H9 (cell line): ENCODE results near the gene PTF1A. TPM values are rescaled to one million over a fixed set of nuclear protein-coding genes. Genes with fewer than 3 reads are reported as not detected.

ENCODE experiments used
- DNase-seq: peaks from one replicate; pipeline ENCODE4 v3.0.0-alpha.2; 2017
- H2AFZ ChIP-seq: one replicate; pipeline ENCODE4 v1.6.1; 2013; ENCODE audit warnings: mild to moderate bottlenecking, low read length, control low read depth, moderate library complexity
- H2AK5ac ChIP-seq: 2 replicates; pipeline ENCODE4 v1.6.1; 2013; ENCODE audit warnings: low read length, control low read depth, mixed read lengths; ENCODE audit not compliant: insufficient read length
- H2BK120ac ChIP-seq: one replicate; pipeline ENCODE4 v1.6.1; 2013; ENCODE audit warnings: low read depth, mild to moderate bottlenecking, low read length, control low read depth, inconsistent platforms; ENCODE audit not compliant: poor library complexity, severe bottlenecking
- H2BK12ac ChIP-seq: 2 replicates; pipeline ENCODE4 v1.6.1; 2013; ENCODE audit warnings: low read length, control low read depth, mixed read lengths, low read depth; ENCODE audit not compliant: insufficient read length
- H2BK15ac ChIP-seq: 2 replicates; pipeline ENCODE4 v1.6.1; 2013; ENCODE audit warnings: low read depth, low read length, control low read depth
- H2BK20ac ChIP-seq: one replicate; pipeline ENCODE4 v1.6.1; 2013; ENCODE audit warnings: low read depth, mild to moderate bottlenecking, low read length, control low read depth, inconsistent platforms; ENCODE audit not compliant: poor library complexity, severe bottlenecking
- H2BK5ac ChIP-seq: 2 replicates; pipeline ENCODE4 v1.6.1; 2013; ENCODE audit warnings: low read length, control low read depth, mixed read lengths; ENCODE audit not compliant: insufficient read length
- H3K14ac ChIP-seq: 2 replicates; pipeline ENCODE4 v1.6.1; 2013; ENCODE audit warnings: low read length, control low read depth; ENCODE audit not compliant: insufficient read depth
- H3K18ac ChIP-seq: 2 replicates; pipeline ENCODE4 v1.6.1; 2013; ENCODE audit warnings: low read depth, mild to moderate bottlenecking, mixed read lengths, low read length, control low read depth; ENCODE audit not compliant: insufficient read length
- H3K23ac ChIP-seq: 2 replicates; pipeline ENCODE4 v1.6.1; 2013; ENCODE audit warnings: low read length, control low read depth, mixed read lengths, low read depth; ENCODE audit not compliant: insufficient read length
- H3K23me2 ChIP-seq: 2 replicates; pipeline ENCODE4 v1.6.1; 2013; ENCODE audit warnings: low read depth, mild to moderate bottlenecking, mixed read lengths, low read length, control low read depth; ENCODE audit not compliant: insufficient read length, poor library complexity, severe bottlenecking
- H3K27ac ChIP-seq: 2 replicates; pipeline ENCODE4 v1.5.1; 2013; ENCODE audit warnings: low read length, control low read depth, mixed read lengths, low read depth; ENCODE audit not compliant: insufficient read length
- H3K27me3 ChIP-seq: 2 replicates; pipeline ENCODE4 v1.6.1; 2013; ENCODE audit warnings: low read length, control low read depth, inconsistent platforms; ENCODE audit not compliant: insufficient read depth
- H3K4ac ChIP-seq: 2 replicates; pipeline ENCODE4 v1.6.1; 2013; ENCODE audit warnings: low read depth, mild to moderate bottlenecking, control low read depth, inconsistent platforms, low read length, moderate library complexity
- H3K4me1 ChIP-seq: 2 replicates; pipeline ENCODE4 v1.6.1; 2013; ENCODE audit warnings: low read length, control low read depth, inconsistent platforms; ENCODE audit not compliant: insufficient read depth
- H3K4me2 ChIP-seq: 2 replicates; pipeline ENCODE4 v1.6.1; 2013; ENCODE audit warnings: low read length, control low read depth, mixed read lengths; ENCODE audit not compliant: insufficient read length, insufficient read depth
- H3K56ac ChIP-seq: 2 replicates; pipeline ENCODE4 v1.6.1; 2013; ENCODE audit warnings: low read depth, mild to moderate bottlenecking, mixed read lengths, low read length, control low read depth; ENCODE audit not compliant: insufficient read length
- H3K79me1 ChIP-seq: 2 replicates; pipeline ENCODE4 v1.6.1; 2013; ENCODE audit warnings: low read depth, mild to moderate bottlenecking, moderate library complexity, low read length, control low read depth, inconsistent platforms; ENCODE audit not compliant: insufficient read depth, poor library complexity, severe bottlenecking
- H3K79me2 ChIP-seq: 2 replicates; pipeline ENCODE4 v1.6.1; 2013; ENCODE audit warnings: low read length, control low read depth, inconsistent platforms; ENCODE audit not compliant: insufficient read depth
- H3K9ac ChIP-seq: 2 replicates; pipeline ENCODE4 v1.6.1; 2013; ENCODE audit warnings: low read length, control low read depth, mixed read lengths; ENCODE audit not compliant: insufficient read length; ENCODE audit errors: extremely low read depth
- H3K9me3 ChIP-seq: one replicate; pipeline ENCODE4 v1.6.1; 2013; ENCODE audit warnings: low read depth, low read length, inconsistent platforms; ENCODE audit not compliant: control insufficient read depth
- H3T11ph ChIP-seq: one replicate; pipeline ENCODE4 v1.6.1; 2013; ENCODE audit warnings: mild to moderate bottlenecking, low read length, control low read depth, inconsistent platforms
- H4K20me1 ChIP-seq: one replicate; pipeline ENCODE4 v1.6.1; 2013; ENCODE audit not compliant: control insufficient read depth, insufficient read length, insufficient read depth
- H4K5ac ChIP-seq: 2 replicates; pipeline ENCODE4 v1.6.1; 2013; ENCODE audit warnings: low read depth, mild to moderate bottlenecking, mixed read lengths, low read length, control low read depth; ENCODE audit not compliant: insufficient read length
- H4K8ac ChIP-seq: replicated peaks from 2 replicates; pipeline ENCODE4 v1.6.1; 2013; ENCODE audit warnings: low read length, control low read depth, mixed read lengths, low read depth; ENCODE audit not compliant: insufficient read length
- H4K91ac ChIP-seq: 2 replicates; pipeline ENCODE4 v1.6.1; 2013; ENCODE audit warnings: low read depth, mild to moderate bottlenecking, moderate library complexity, mixed read lengths, low read length, control low read depth; ENCODE audit not compliant: insufficient read length
- H3K27ac Mint-ChIP-seq, 3 experiments: 2 replicates in 2 of 3; 3 replicates in 1 of 3; pipeline ENCODE4 v1.8.0; 2020 to 2021; ENCODE audit warnings: mixed read lengths in 3 of 3, mild to moderate bottlenecking in 1 of 3, moderate library complexity in 1 of 3
- H3K27me3 Mint-ChIP-seq: 2 replicates; pipeline ENCODE4 v1.8.0; 2021; ENCODE audit warnings: low read depth, mild to moderate bottlenecking, moderate library complexity, mixed read lengths
- H3K36me3 Mint-ChIP-seq, 3 experiments: 2 replicates in 2 of 3; 3 replicates in 1 of 3; pipeline ENCODE4 v1.8.0; 2020 to 2021; ENCODE audit warnings: low read depth in 3 of 3, mixed read lengths in 3 of 3; ENCODE audit not compliant: insufficient read depth in 1 of 3
- H3K4me1 Mint-ChIP-seq, 2 experiments: 2 replicates each; pipeline ENCODE4 v1.8.0; 2020; ENCODE audit warnings: mixed read lengths in 2 of 2
- H3K4me3 Mint-ChIP-seq, 2 experiments: 2 replicates in 1 of 2; 3 replicates in 1 of 2; pipeline ENCODE4 v1.8.0; 2020 to 2021; ENCODE audit warnings: mild to moderate bottlenecking in 2 of 2, mixed read lengths in 2 of 2, moderate library complexity in 1 of 2
- H3K9me3 Mint-ChIP-seq, 2 experiments: 2 replicates in 1 of 2; 3 replicates in 1 of 2; pipeline ENCODE4 v1.8.0; 2020; ENCODE audit warnings: mild to moderate bottlenecking in 2 of 2, mixed read lengths in 2 of 2, moderate library complexity in 1 of 2
- WGBS: extraction: QIAGEN DNeasy Blood & Tissue Kit; methylation state at CpG from one replicate; pipeline ENCODE4 v1.1.7; 2013; ENCODE audit warnings: missing lambda C conversion rate, low lambda C conversion rate, mixed read lengths; ENCODE audit not compliant: insufficient read length; ENCODE audit errors: extremely low coverage; 5-methylcytosine and 5-hydroxymethylcytosine counted together
- total RNA-seq: library from RNA; stranded (reverse); gene quantifications from 2 replicates; pipeline ENCODE4 v1.2.1, GENCODE V29; 2021
- TF ChIP-seq, protein P1 (sequence below): fragments of 200-600 bp; sonication (generic); conservative IDR thresholded peaks from 3 replicates; pipeline ENCODE4 v1.8.0; 2021; ENCODE audit warnings: antibody characterized with exemption, mild to moderate bottlenecking

Gene PTF1A
- total RNA-seq, 1 experiment from 2014 or later: not detected

DNA sequence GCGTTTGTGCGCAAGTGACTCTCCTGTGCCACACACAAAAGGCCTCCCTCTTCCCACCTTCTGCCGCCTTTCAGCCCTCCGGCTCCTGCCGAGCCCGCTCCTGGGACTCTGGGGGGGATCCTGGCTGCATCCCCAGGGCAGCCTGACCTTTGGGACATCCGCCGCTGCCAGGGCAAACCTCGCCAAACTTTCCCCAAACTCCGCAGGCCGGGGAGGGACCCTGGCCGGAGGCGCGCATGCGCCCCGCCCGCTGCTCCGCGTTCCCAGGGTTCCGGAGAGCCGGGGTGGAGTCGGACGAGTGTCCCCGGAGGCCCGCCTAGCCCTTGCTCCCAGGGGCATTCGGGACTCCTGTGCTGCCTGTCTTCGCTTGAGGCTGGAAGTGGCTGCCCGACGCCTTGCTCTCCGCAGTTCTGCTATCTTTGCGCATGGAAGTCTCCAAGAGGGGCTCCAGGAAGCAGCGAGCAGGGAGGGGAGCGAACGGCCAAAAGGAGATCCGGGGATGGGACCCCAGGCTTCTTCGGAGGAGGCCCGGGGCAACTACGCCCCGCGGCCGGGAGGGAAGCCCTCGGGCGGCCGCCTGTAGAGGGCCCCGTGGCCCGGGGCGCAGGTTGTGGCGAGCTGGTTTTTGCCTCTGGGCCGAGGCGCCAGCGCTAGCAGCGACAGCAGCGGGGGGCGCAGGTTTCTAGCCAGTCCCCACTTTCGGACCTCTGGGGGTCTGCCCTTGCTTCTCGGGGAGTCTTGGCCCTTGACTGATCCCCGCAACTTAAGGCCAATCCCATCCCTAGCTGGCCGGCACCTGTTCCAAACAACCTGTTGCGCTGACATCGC, 7.0 kb downstream of the PTF1A start:
- peak; percentile 76 for DNase-seq
- TF ChIP-seq, protein P1, sequence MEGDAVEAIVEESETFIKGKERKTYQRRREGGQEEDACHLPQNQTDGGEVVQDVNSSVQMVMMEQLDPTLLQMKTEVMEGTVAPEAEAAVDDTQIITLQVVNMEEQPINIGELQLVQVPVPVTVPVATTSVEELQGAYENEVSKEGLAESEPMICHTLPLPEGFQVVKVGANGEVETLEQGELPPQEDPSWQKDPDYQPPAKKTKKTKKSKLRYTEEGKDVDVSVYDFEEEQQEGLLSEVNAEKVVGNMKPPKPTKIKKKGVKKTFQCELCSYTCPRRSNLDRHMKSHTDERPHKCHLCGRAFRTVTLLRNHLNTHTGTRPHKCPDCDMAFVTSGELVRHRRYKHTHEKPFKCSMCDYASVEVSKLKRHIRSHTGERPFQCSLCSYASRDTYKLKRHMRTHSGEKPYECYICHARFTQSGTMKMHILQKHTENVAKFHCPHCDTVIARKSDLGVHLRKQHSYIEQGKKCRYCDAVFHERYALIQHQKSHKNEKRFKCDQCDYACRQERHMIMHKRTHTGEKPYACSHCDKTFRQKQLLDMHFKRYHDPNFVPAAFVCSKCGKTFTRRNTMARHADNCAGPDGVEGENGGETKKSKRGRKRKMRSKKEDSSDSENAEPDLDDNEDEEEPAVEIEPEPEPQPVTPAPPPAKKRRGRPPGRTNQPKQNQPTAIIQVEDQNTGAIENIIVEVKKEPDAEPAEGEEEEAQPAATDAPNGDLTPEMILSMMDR: 0 out of 3 replicates have a peak, but pooled peaks have one; percentile 20
- no peak overlapping the region for H3K14ac ChIP-seq
- no peak overlapping the region for H3T11ph ChIP-seq
- no peak overlapping the region for H4K5ac ChIP-seq
- H2BK20ac ChIP-seq: no peak overlapping the region
- peaks cover 99% of the 10 kb centered on the region for H3K27me3 ChIP-seq
- peak overlapping the region; percentile 64 for H3K4me2 ChIP-seq
- H3K4me1 Mint-ChIP-seq: peaks cover 23 to 53% of the 10 kb centered on the region in 2 experiments
- H3K4me1 ChIP-seq: no peaks in the 10 kb centered on the region
- WGBS: no CpG with 5 or more reads among the region's 60 CpGs
- H2AK5ac ChIP-seq: no peak overlapping the region
- no peak overlapping the region for H3K23ac ChIP-seq
- no peak overlapping the region for H4K8ac ChIP-seq
- no peak overlapping the region for H3K18ac ChIP-seq
- H3K79me1 ChIP-seq: no peaks in the 10 kb centered on the region
- no peaks in the 10 kb centered on the region for H4K20me1 ChIP-seq
- H3K9me3 ChIP-seq: no peaks in the 10 kb centered on the region
- no peak overlapping the region for H2AFZ ChIP-seq
- peaks cover 100% of the 10 kb centered on the region for H3K27me3 Mint-ChIP-seq
- no peaks in the 10 kb centered on the region; a peak in 1 of 7 replicates for H3K36me3 Mint-ChIP-seq
- H3K56ac ChIP-seq: no peak overlapping the region
- peaks cover 4% of the 10 kb centered on the region for H3K23me2 ChIP-seq
- H2BK12ac ChIP-seq: no peak overlapping the region
- peaks cover 3 to 10% of the 10 kb centered on the region in 2 experiments; a peak in 2 of 5 replicates for H3K9me3 Mint-ChIP-seq
- no peak overlapping the region for H2BK15ac ChIP-seq
- H2BK5ac ChIP-seq: no peak overlapping the region
- no peaks in the 10 kb centered on the region for H3K79me2 ChIP-seq
- H3K27ac ChIP-seq: no peak overlapping the region
- H3K9ac ChIP-seq: no peak overlapping the region
- H3K4ac ChIP-seq: no peak overlapping the region
- peak overlapping the region; percentile 57 to 74 for H3K4me3 Mint-ChIP-seq
- no peak overlapping the region for H4K91ac ChIP-seq
- no peak overlapping the region for H2BK120ac ChIP-seq
- no peak overlapping the region; a peak in 1 of 7 replicates for H3K27ac Mint-ChIP-seq
